Panc1 (cell line): Measurements from ENCODE around the gene CLTB. TPM values are rescaled to one million over a fixed set of nuclear protein-coding genes. Genes with fewer than 3 reads are reported as not detected.
"Not testable (repeated sequence)": the region's sequence is repeated elsewhere in the genome, so short reads cannot be mapped to it uniquely, and the experiment has no call there.

ENCODE experiments used
- ATAC-seq: fragments of 200-7000 bp; cut with Tn5 transposase; 2 replicates; pipeline ENCODE4 v1.9.1; 2020; ENCODE audit warnings: mild to moderate bottlenecking, moderate library complexity
- BruUV-seq: library from RNA; stranded (reverse); fragments of 400-500 nt; replicated peaks from 2 replicates; lab custom pipeline; 2021; lab: Mats Ljungman, UMichigan
- CTCF ChIA-PET: fragments of 300-600 bp; sonication (Branson Sonifier 250); formaldehyde crosslinking; loops from one replicate; lab custom pipeline; 2022; ENCODE audit warnings: antibody characterized with exemption; lab: Charles Lee
- POLR2A ChIA-PET: fragments of 300-600 bp; sonication (Branson Sonifier 250); formaldehyde crosslinking; loops from one replicate; lab custom pipeline; 2022; ENCODE audit warnings: antibody characterized with exemption; lab: Charles Lee
- DNase-seq: peaks from one replicate; pipeline ENCODE4 v3.0.0-alpha.2; 2010; ENCODE audit warnings: low read depth, low spot score
- H3K27ac ChIP-seq: 2 replicates; pipeline ENCODE4 v1.5.1; 2011; ENCODE audit warnings: mild to moderate bottlenecking, low read length, inconsistent platforms
- H3K27me3 ChIP-seq: fragments of 200-500 bp; sonication (Bioruptor generic); 2 replicates; pipeline ENCODE4 v1.6.0; 2014; ENCODE audit warnings: low read length, inconsistent platforms; ENCODE audit not compliant: control insufficient read depth, insufficient read depth
- H3K36me3 ChIP-seq: fragments of 200-500 bp; sonication (Bioruptor generic); 2 replicates; pipeline ENCODE4 v1.5.1; 2014; ENCODE audit warnings: inconsistent platforms, mild to moderate bottlenecking, low read length, moderate library complexity; ENCODE audit not compliant: control insufficient read depth, insufficient read depth
- H3K4me1 ChIP-seq: 2 replicates; pipeline ENCODE4 v1.5.1; 2011; ENCODE audit warnings: inconsistent platforms, mild to moderate bottlenecking, low read length, moderate library complexity; ENCODE audit not compliant: control insufficient read depth, insufficient read depth
- H3K4me3 ChIP-seq, 2 experiments: 2 replicates each; pipeline ENCODE4 v1.5.1; 2011 to 2012; ENCODE audit warnings: low read depth in 2 of 2, low read length in 2 of 2, mild to moderate bottlenecking in 2 of 2, inconsistent platforms in 1 of 2, moderate library complexity in 1 of 2
- H3K9me3 ChIP-seq: fragments of 200-500 bp; sonication (Bioruptor generic); 2 replicates; pipeline ENCODE4 v1.5.1; 2014; ENCODE audit warnings: low read depth, mild to moderate bottlenecking, inconsistent platforms, low read length, moderate library complexity; ENCODE audit not compliant: control insufficient read depth, insufficient read depth
- POLR2AphosphoS5 ChIP-seq: IDR thresholded peaks from 2 replicates; pipeline ENCODE4 v1.6.1; 2012; ENCODE audit warnings: mild to moderate bottlenecking, low read depth, low read length, moderate library complexity
- SIN3A ChIP-seq: IDR thresholded peaks from 2 replicates; pipeline ENCODE4 v1.6.1; 2012; ENCODE audit warnings: low read depth, mild to moderate bottlenecking, low read length, moderate library complexity, borderline replicate concordance; ENCODE audit not compliant: insufficient read depth
- TCF7L2 ChIP-seq: IDR thresholded peaks from 2 replicates; pipeline ENCODE4 v1.6.1; 2011; ENCODE audit warnings: mild to moderate bottlenecking, low read depth, low read length, inconsistent platforms
- in situ Hi-C: cut with HindIII; loops from 2 replicates; pipeline ENCODE4 v1.10.0; 2016; ENCODE audit warnings: low sequenced_read_pairs, low pct_unique_long_range_greater_than_20kb
- intact Hi-C: fragments of 100-400 bp; cut with micrococcal nuclease; formaldehyde crosslinking; loops from one replicate; pipeline ENCODE4 v1.10.0; 2022; ENCODE audit not compliant: unreplicated experiment
- total RNA-seq: library from RNA; stranded (reverse); gene quantifications from one replicate; pipeline ENCODE4 v1.2.1, GENCODE V29; 2021; ENCODE audit not compliant: unreplicated experiment
- TF ChIP-seq, protein P1 (sequence below): fragments of 450-650 bp; IDR thresholded peaks from 2 replicates; pipeline ENCODE4 v1.5.1; 2017; ENCODE audit warnings: mild to moderate bottlenecking
- TF ChIP-seq, protein P2 (sequence below), 2 experiments: IDR thresholded peaks; 2 replicates each; pipeline ENCODE4 v1.6.1; 2011 to 2012; ENCODE audit warnings: low read depth in 2 of 2, control low read depth in 1 of 2, low read length in 1 of 2, mild to moderate bottlenecking in 1 of 2, moderate library complexity in 1 of 2; ENCODE audit not compliant: insufficient read depth in 1 of 2

Gene CLTB
- total RNA-seq, 1 experiment from 2014 or later, result 124 TPM

DNA sequence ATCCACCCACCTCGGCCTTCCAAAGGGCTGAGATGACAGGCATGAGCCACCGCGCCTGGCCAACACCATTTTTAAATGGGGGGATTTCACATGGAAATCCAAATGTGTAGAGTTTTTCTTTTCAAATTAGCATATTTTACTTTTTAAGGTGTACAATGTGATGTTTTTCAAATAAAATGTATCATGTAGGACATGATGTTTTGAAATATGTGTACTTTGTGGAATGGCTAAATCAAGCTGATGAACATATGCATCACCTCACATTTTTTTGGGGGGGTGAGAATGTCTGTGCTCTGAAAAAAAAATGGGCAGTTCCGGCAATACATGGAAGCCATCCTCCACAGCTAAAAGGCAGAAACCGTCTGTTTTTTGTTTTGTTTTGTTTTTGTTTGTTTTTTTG, 28.4 kb upstream of the CLTB start:
- DNase-seq (no peak), ATAC-seq (no peak)
- CTCF ChIA-PET, result no interaction called here
- H3K27me3 ChIP-seq, result no peaks in the 10 kb centered on the region
- no peak overlapping the region for H3K4me3 ChIP-seq
- intact Hi-C loops (no loop called here), in situ Hi-C loops (no loop called here)
- H3K9me3 ChIP-seq, result no peaks in the 10 kb centered on the region
- BruUV-seq, result no TSS peak
- POLR2A ChIA-PET, result interaction anchor here (0.7 kb wide), 1 partner anchor 28 kb away, joined by 3 read pairs; no protein-coding TSS in a partner anchor
- H3K4me1 ChIP-seq, result peaks cover 27% of the 10 kb centered on the region
- H3K36me3 ChIP-seq, result peaks cover 7% of the 10 kb centered on the region; the same call in 1 of the 2 replicates
- H3K27ac ChIP-seq, result no peak overlapping the region
- TF ChIP-seq, protein P1, sequence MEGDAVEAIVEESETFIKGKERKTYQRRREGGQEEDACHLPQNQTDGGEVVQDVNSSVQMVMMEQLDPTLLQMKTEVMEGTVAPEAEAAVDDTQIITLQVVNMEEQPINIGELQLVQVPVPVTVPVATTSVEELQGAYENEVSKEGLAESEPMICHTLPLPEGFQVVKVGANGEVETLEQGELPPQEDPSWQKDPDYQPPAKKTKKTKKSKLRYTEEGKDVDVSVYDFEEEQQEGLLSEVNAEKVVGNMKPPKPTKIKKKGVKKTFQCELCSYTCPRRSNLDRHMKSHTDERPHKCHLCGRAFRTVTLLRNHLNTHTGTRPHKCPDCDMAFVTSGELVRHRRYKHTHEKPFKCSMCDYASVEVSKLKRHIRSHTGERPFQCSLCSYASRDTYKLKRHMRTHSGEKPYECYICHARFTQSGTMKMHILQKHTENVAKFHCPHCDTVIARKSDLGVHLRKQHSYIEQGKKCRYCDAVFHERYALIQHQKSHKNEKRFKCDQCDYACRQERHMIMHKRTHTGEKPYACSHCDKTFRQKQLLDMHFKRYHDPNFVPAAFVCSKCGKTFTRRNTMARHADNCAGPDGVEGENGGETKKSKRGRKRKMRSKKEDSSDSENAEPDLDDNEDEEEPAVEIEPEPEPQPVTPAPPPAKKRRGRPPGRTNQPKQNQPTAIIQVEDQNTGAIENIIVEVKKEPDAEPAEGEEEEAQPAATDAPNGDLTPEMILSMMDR, result no peak
- TF ChIP-seq, protein P2, sequence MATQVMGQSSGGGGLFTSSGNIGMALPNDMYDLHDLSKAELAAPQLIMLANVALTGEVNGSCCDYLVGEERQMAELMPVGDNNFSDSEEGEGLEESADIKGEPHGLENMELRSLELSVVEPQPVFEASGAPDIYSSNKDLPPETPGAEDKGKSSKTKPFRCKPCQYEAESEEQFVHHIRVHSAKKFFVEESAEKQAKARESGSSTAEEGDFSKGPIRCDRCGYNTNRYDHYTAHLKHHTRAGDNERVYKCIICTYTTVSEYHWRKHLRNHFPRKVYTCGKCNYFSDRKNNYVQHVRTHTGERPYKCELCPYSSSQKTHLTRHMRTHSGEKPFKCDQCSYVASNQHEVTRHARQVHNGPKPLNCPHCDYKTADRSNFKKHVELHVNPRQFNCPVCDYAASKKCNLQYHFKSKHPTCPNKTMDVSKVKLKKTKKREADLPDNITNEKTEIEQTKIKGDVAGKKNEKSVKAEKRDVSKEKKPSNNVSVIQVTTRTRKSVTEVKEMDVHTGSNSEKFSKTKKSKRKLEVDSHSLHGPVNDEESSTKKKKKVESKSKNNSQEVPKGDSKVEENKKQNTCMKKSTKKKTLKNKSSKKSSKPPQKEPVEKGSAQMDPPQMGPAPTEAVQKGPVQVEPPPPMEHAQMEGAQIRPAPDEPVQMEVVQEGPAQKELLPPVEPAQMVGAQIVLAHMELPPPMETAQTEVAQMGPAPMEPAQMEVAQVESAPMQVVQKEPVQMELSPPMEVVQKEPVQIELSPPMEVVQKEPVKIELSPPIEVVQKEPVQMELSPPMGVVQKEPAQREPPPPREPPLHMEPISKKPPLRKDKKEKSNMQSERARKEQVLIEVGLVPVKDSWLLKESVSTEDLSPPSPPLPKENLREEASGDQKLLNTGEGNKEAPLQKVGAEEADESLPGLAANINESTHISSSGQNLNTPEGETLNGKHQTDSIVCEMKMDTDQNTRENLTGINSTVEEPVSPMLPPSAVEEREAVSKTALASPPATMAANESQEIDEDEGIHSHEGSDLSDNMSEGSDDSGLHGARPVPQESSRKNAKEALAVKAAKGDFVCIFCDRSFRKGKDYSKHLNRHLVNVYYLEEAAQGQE (IDR thresholded peaks at IDR 0.05; ENCODE audit: insufficient read depth in 1 of 2, low read depth in 2 of 2, low read length in 1 of 2), result no peak
- no peak for TF ChIP-seq TCF7L2
- TF ChIP-seq POLR2AphosphoS5, result no peak
- TF ChIP-seq SIN3A, result no peak

DNA sequence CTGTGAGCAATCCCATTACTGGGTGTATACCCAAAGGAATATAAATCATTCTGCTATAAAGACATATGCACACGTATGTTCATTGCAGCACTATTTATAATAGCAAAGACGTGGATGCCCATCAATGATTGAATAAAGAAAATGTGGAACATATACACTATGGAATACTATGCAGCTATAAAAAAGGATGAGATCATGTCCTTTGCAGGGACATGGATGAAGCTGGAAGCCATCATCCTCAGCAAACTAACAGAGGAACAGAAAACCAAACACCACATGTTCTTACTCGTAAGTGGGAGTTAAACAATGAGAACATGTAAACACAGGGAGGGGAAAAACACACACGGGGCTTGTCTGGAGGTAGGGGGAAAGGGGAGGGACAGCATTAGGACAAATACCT, 26.6 kb upstream of the CLTB start:
- BruUV-seq, H3K27me3 ChIP-seq, CTCF ChIA-PET, H3K9me3 ChIP-seq, H3K36me3 ChIP-seq, in situ Hi-C loops, ATAC-seq, intact Hi-C loops, H3K4me3 ChIP-seq, DNase-seq, H3K27ac ChIP-seq: not testable (repeated sequence)
- POLR2A ChIA-PET, result interaction anchor here (0.7 kb wide), 1 partner anchor 70 kb away, joined by 6 read pairs; no protein-coding TSS in a partner anchor
- peaks cover 33% of the 10 kb centered on the region for H3K4me1 ChIP-seq

DNA sequence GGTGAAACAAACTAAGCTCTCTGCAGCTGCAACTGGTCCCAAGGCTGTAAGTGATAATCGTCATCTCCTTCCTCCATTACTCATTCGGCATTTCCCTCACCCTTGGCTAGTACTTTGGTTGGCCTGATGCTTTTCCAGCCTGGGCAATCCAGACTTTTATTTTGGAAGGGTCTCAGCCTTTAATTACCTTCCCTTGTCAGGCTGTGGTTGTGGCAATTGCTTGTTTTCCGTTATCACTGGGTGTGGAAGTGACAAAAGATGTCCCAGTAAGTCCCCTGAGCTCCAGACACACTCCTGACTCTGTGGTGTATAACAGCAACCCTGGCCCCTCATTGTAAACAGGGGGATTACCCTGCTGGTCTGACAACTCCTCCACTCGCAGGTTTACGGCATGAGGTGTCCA, 25.6 kb upstream of the CLTB start:
- Histone ChIP-seq H3K27ac (peak overlapping the region; percentile 72), H3K9me3 (no peaks in the 10 kb centered on the region), H3K27me3 (no peaks in the 10 kb centered on the region), H3K4me3 (0 out of 4 replicates have a peak overlapping the region, but pooled peaks of 1 of the 2 experiments have one; percentile 5), H3K4me1 (peaks cover 35% of the 10 kb centered on the region), H3K36me3 (no peaks in the 10 kb centered on the region)
- TF ChIP-seq, protein P2 (IDR thresholded peaks at IDR 0.05; ENCODE audit: insufficient read depth in 1 of 2, low read depth in 2 of 2, low read length in 1 of 2), result no peak
- 0 out of 2 replicates have a peak, but pooled peaks have one; percentile 29 for TF ChIP-seq SIN3A
- no TSS peak for BruUV-seq
- in situ Hi-C loops (no loop called here), intact Hi-C loops (no loop called here)
- POLR2A ChIA-PET, result interaction anchor here (0.6 kb wide), 1 partner anchor 102 kb away, joined by 7 read pairs; no protein-coding TSS in a partner anchor
- ATAC-seq (peak; percentile 63), DNase-seq (no peak)
- CTCF ChIA-PET, result interaction anchor here (0.5 kb wide), 1 partner anchor 138 kb away, joined by 4 read pairs; no protein-coding TSS in a partner anchor
